Stimulated activated naive CD8-positive, alpha-beta T cell treated with anti-CD3 and anti-CD28 coated beads, Interleukin-15, amount 100 ng/mL, for 72 hours (primary cell): ENCODE measurements around the gene PDHB.

Source experiments
- ATAC-seq: fragments of 150-1000 bp; cut with Tn5 transposase; 2 replicates; pipeline ENCODE4 v1.10.0; 2021; ENCODE audit warnings: mild to moderate bottlenecking, moderate library complexity
- DNase-seq, 2 donors: peaks; one replicate each; pipeline ENCODE4 v3.0.0; 2021 to 2022
- H3K27ac Mint-ChIP-seq, 2 donors: one replicate each; pipeline ENCODE4 v1.8.0; 2022; ENCODE audit warnings: mild to moderate bottlenecking in 2 of 2, mixed read lengths in 2 of 2, moderate library complexity in 2 of 2
- H3K27me3 Mint-ChIP-seq: one replicate; pipeline ENCODE4 v1.8.0; 2022; ENCODE audit warnings: mixed read lengths
- H3K4me1 Mint-ChIP-seq: one replicate; pipeline ENCODE4 v1.8.0; 2022; ENCODE audit warnings: mild to moderate bottlenecking, mixed read lengths
- H3K4me3 Mint-ChIP-seq, 2 donors: one replicate each; pipeline ENCODE4 v1.8.0; 2022; ENCODE audit warnings: mild to moderate bottlenecking in 2 of 2, mixed read lengths in 2 of 2, moderate library complexity in 1 of 2
- H3K9me3 Mint-ChIP-seq, 2 donors: one replicate each; pipeline ENCODE4 v1.8.0; 2022; ENCODE audit warnings: mixed read lengths in 2 of 2

The PDHB gene

GRCh38 chr3:58392181-58392580 lies 41.5 kb downstream of the PDHB start:
- H3K27me3 Mint-ChIP-seq: no peaks in the 10 kb centered on the region
- H3K4me3 Mint-ChIP-seq: no peak overlapping the region
- H3K9me3 Mint-ChIP-seq: no peaks in the 10 kb centered on the region
- no peaks in the 10 kb centered on the region for H3K4me1 Mint-ChIP-seq
- DNase-seq (no peak), ATAC-seq (no peak)
- no peak overlapping the region for H3K27ac Mint-ChIP-seq

- no peaks in the 10 kb centered on the region for H3K9me3 Mint-ChIP-seq
- no peaks in the 10 kb centered on the region for H3K4me1 Mint-ChIP-seq
- no peak overlapping the region for H3K27ac Mint-ChIP-seq
- no peaks in the 10 kb centered on the region for H3K27me3 Mint-ChIP-seq
- no peak for DNase-seq
- no peak overlapping the region for H3K4me3 Mint-ChIP-seq
- no peak for ATAC-seq
Observed at GRCh38 chr3:58391156-58391865, 42.3 kb downstream of the PDHB start.

GRCh38 chr3:58388550-58389091 lies 45.0 kb downstream of the PDHB start:
- ATAC-seq: no peak
- H3K27ac Mint-ChIP-seq: no peak overlapping the region
- H3K27me3 Mint-ChIP-seq: no peaks in the 10 kb centered on the region
- no peak overlapping the region for H3K4me3 Mint-ChIP-seq
- H3K9me3 Mint-ChIP-seq: no peaks in the 10 kb centered on the region
- no peak for DNase-seq
- no peaks in the 10 kb centered on the region for H3K4me1 Mint-ChIP-seq

- DNase-seq (no peak), ATAC-seq (peak; percentile 23)
- Mint-ChIP-seq H3K27me3 (no peaks in the 10 kb centered on the region), H3K9me3 (no peaks in the 10 kb centered on the region), H3K4me3 (no peak overlapping the region), H3K4me1 (no peaks in the 10 kb centered on the region), H3K27ac (peak overlapping the region in 1 of 2 donors; percentile 66)
Observed at GRCh38 chr3:58387650-58388546, 45.7 kb downstream of the PDHB start.

GRCh38 chr3:58386626-58387365 lies 46.8 kb downstream of the PDHB start:
- DNase-seq (no peak), ATAC-seq (no peak)
- Mint-ChIP-seq H3K27ac (peak overlapping the region in 1 of 2 donors; percentile 43), H3K4me3 (no peak overlapping the region), H3K9me3 (no peaks in the 10 kb centered on the region), H3K4me1 (no peaks in the 10 kb centered on the region), H3K27me3 (no peaks in the 10 kb centered on the region)

- peak overlapping the region in 1 of 2 donors; percentile 27 for H3K27ac Mint-ChIP-seq
Observed at GRCh38 chr3:58384381-58385090, 49.1 kb downstream of the PDHB start.

GRCh38 chr3:58383904-58384303 lies 49.7 kb downstream of the PDHB start:
- H3K4me3 Mint-ChIP-seq: no peak overlapping the region
- no peaks in the 10 kb centered on the region for H3K27me3 Mint-ChIP-seq
- no peaks in the 10 kb centered on the region for H3K9me3 Mint-ChIP-seq
- ATAC-seq (no peak), DNase-seq (no peak)
- H3K27ac Mint-ChIP-seq: no peak overlapping the region
- no peaks in the 10 kb centered on the region for H3K4me1 Mint-ChIP-seq

More at GRCh38 chr3:58384381-58385090, 49.1 kb downstream of the PDHB start:
- no peak for ATAC-seq
- no peaks in the 10 kb centered on the region for H3K27me3 Mint-ChIP-seq
- DNase-seq: no peak
- no peak overlapping the region for H3K4me3 Mint-ChIP-seq
- H3K4me1 Mint-ChIP-seq: no peaks in the 10 kb centered on the region
- no peaks in the 10 kb centered on the region for H3K9me3 Mint-ChIP-seq

- Mint-ChIP-seq H3K27me3 (no peaks in the 10 kb centered on the region), H3K27ac (no peak overlapping the region), H3K4me3 (no peak overlapping the region), H3K4me1 (no peaks in the 10 kb centered on the region), H3K9me3 (no peaks in the 10 kb centered on the region)
- DNase-seq (no peak), ATAC-seq (no peak)
Observed at GRCh38 chr3:58383476-58383875, 50.2 kb downstream of the PDHB start.

GRCh38 chr3:58379351-58380073 lies 54.1 kb downstream of the PDHB start:
- ATAC-seq (no peak), DNase-seq (no peak)
- Mint-ChIP-seq H3K4me1 (no peaks in the 10 kb centered on the region), H3K9me3 (no peaks in the 10 kb centered on the region), H3K27me3 (no peaks in the 10 kb centered on the region), H3K4me3 (no peak overlapping the region), H3K27ac (peak overlapping the region in 1 of 2 donors; percentile 65)

- H3K27me3 Mint-ChIP-seq: no peaks in the 10 kb centered on the region
- DNase-seq (no peak), ATAC-seq (no peak)
- H3K4me3 Mint-ChIP-seq: no peak overlapping the region
- no peaks in the 10 kb centered on the region for H3K4me1 Mint-ChIP-seq
- H3K27ac Mint-ChIP-seq: no peak overlapping the region
- no peaks in the 10 kb centered on the region for H3K9me3 Mint-ChIP-seq
Observed at GRCh38 chr3:58377750-58378149, 55.9 kb downstream of the PDHB start.
